Metanephros (tissue), 2 donors: ENCODE data around the gene MRI1. TPM values are rescaled to one million over a fixed set of nuclear protein-coding genes. Genes with fewer than 3 reads are reported as not detected.

Experiments
- small RNA-seq: library from RNA; depleted of rRNA; stranded (forward); fragments of <200 nt; gene quantifications from one replicate; pipeline ENCODE3, GENCODE V24; 2014; ENCODE audit warnings: low replicate concordance
- total RNA-seq: library from RNA; depleted of rRNA; stranded (reverse); fragments of >200 nt; gene quantifications from one replicate; pipeline ENCODE4 v1.2.3, GENCODE V29; 2014

MRI1 gene
- total RNA-seq: 67.3 TPM

GRCh38 chr19:13764101-13764807 lies at the start of gene MRI1:
MRI1 (plus strand) TSS chr19:13764522; CDS start chr19:13764589, 67 bp downstream.

GRCh38 chr19:13774217-13775191 lies 10.2 kb downstream of the MRI1 start, which contains the start of gene C19orf53:
C19orf53 (plus strand) TSS chr19:13774456; CDS start chr19:13774478, 22 bp downstream.

GRCh38 chr19:13794757-13795589 lies 30.7 kb downstream of the MRI1 start, which contains the start of gene ZSWIM4:
ZSWIM4 (plus strand) TSS chr19:13795443; CDS start chr19:13795649, 206 bp downstream.

Small RNA genes lying within 50 kb of the gene (small RNA-seq; reads per million reads assigned to genes)
- not detected for gene RN7SL619P

Other genes with a start within 250 kb of the MRI1 start
- 48.1 TPM for gene C19orf53, start 9.9 kb downstream of the MRI1 start, total RNA-seq
- 15.9 TPM for gene ZSWIM4, start 30.9 kb downstream of the MRI1 start, total RNA-seq
- not detected for gene NANOS3, start 112.6 kb downstream of the MRI1 start, total RNA-seq
- gene BRME1, start 141.6 kb downstream of the MRI1 start, total RNA-seq: 4.2 TPM
- 19.6 TPM for gene CC2D1A, start 141.7 kb downstream of the MRI1 start, total RNA-seq
- 0.76 TPM for gene PODNL1, start 173.9 kb downstream of the MRI1 start, total RNA-seq
- gene DCAF15, start 188.0 kb downstream of the MRI1 start, total RNA-seq: 23.9 TPM
- gene RFX1, start 241.8 kb downstream of the MRI1 start, total RNA-seq: 14.8 TPM